HG03571 (cell line): ENCODE data around the gene PLEKHM2.

Experiments
- ATAC-seq: cut with Tn5 transposase; IDR thresholded peaks from one replicate; pipeline ENCODE4 v1.9.1; 2021; ENCODE audit not compliant: unreplicated experiment

The PLEKHM2 gene

GRCh38 chr1:15737324-15738319 lies 53.5 kb downstream of the PLEKHM2 start:
- no peak for ATAC-seq

- ATAC-seq, result no peak
These were observed 54.4 kb downstream of the PLEKHM2 start for GRCh38 chr1:15738416-15739113.

GRCh38 chr1:15739259-15739658 lies 55.1 kb downstream of the PLEKHM2 start:
- no peak for ATAC-seq

GRCh38 chr1:15739745-15740144 lies 55.6 kb downstream of the PLEKHM2 start:
- ATAC-seq, result no peak

GRCh38 chr1:15740924-15741850 lies 57.1 kb downstream of the PLEKHM2 start:
- ATAC-seq, result no peak

GRCh38 chr1:15742339-15742801 lies 58.2 kb downstream of the PLEKHM2 start, which contains the start of gene TMEM82:
TMEM82 (plus strand) TSS chr1:15742499; CDS start chr1:15742560, 61 bp downstream.
- ATAC-seq, result no peak

GRCh38 chr1:15744122-15744679 lies 60.1 kb downstream of the PLEKHM2 start:
- no peak for ATAC-seq

- ATAC-seq, result no peak
These were observed 63.3 kb downstream of the PLEKHM2 start for GRCh38 chr1:15747378-15747777.

GRCh38 chr1:15748264-15748663 lies 64.1 kb downstream of the PLEKHM2 start:
- ATAC-seq, result no peak

GRCh38 chr1:15748690-15749398 lies 64.7 kb downstream of the PLEKHM2 start:
- ATAC-seq, result no peak

- no peak for ATAC-seq
These were observed 65.5 kb downstream of the PLEKHM2 start for GRCh38 chr1:15749399-15750291.

GRCh38 chr1:15750924-15751323 lies 66.8 kb downstream of the PLEKHM2 start:
- no peak for ATAC-seq

- ATAC-seq, result no peak
These were observed 67.6 kb downstream of the PLEKHM2 start for GRCh38 chr1:15751717-15752116.

GRCh38 chr1:15753776-15754175 lies 69.7 kb downstream of the PLEKHM2 start:
- no peak for ATAC-seq

- ATAC-seq, result no peak
These were observed 71.0 kb downstream of the PLEKHM2 start for GRCh38 chr1:15755021-15755645.

- no peak for ATAC-seq
These were observed 71.5 kb downstream of the PLEKHM2 start for GRCh38 chr1:15755646-15756040.

- ATAC-seq, result no peak
These were observed 72.3 kb downstream of the PLEKHM2 start for GRCh38 chr1:15756143-15757015.
